GM12891 (cell line): ENCODE measurements around the gene DISP3.
A peak's percentile ranks its signal among the peaks of the same experiment; 100 is the strongest.

Source experiments
- DNase-seq: peaks from one replicate; pipeline ENCODE4 v3.0.0; 2011; ENCODE audit warnings: low spot score; ENCODE audit not compliant: insufficient read length
- FAIRE-seq: peaks from 2 replicates; lab custom pipeline; 2011; peaks lifted over from hg19 to GRCh38; lab: Jason Lieb, UNC
- PAX5 ChIP-seq: IDR thresholded peaks from 2 replicates; pipeline ENCODE4 v1.6.1; 2011; ENCODE audit warnings: low read length, moderate library complexity, mild to moderate bottlenecking; ENCODE audit not compliant: insufficient read depth, severe bottlenecking
- POLR2A ChIP-seq: IDR thresholded peaks from 2 replicates; pipeline ENCODE4 v1.6.1; 2011; ENCODE audit warnings: low read depth, low read length, control low read depth
- POLR2AphosphoS5 ChIP-seq: IDR thresholded peaks from 2 replicates; pipeline ENCODE4 v1.6.1; 2011; ENCODE audit warnings: low read depth, low read length, control low read depth
- POU2F2 ChIP-seq: IDR thresholded peaks from 2 replicates; pipeline ENCODE4 v1.6.1; 2011; ENCODE audit warnings: low read depth, mild to moderate bottlenecking, control low read depth, low read length, moderate library complexity
- SPI1 ChIP-seq: IDR thresholded peaks from 2 replicates; pipeline ENCODE4 v1.6.1; 2011; ENCODE audit warnings: low read depth, low read length, control low read depth
- TAF1 ChIP-seq: IDR thresholded peaks from 2 replicates; pipeline ENCODE4 v1.6.1; 2011; ENCODE audit warnings: low read depth, low read length, control low read depth

Gene DISP3

DNA sequence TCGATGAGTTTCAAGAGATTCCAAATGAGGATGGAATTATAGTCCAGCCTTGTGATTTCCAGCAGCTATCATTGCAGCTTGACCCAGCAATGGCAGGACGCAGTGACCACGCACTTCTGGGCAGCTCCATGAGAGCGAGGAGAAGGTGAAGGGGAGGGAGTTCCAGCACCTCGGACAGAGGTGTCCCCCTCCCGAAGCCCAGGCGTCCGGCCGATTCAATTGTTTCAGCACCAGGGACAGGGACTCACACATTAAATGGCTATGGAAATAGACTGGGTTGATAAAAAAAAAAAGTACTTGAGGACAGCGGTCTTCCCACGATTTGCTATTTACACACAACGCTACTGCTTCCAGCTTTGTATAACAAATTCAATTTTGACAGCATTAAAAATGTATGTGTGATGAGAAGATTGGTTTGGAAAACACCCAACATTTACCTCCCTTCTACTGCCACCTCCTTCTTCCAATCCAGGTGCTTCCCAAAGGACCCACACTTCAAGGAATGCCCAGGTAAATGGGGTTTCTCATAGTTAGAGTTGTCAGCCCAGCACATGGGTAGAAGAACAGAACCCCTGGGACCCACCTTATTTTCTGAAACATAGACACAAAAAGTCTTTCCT lies 71.8 kb downstream of the DISP3 start:
- no peak for DNase-seq
- TF ChIP-seq POLR2AphosphoS5 (no peak), PAX5 (no peak), SPI1 (no peak)
- FAIRE-seq, result no peak

DNA sequence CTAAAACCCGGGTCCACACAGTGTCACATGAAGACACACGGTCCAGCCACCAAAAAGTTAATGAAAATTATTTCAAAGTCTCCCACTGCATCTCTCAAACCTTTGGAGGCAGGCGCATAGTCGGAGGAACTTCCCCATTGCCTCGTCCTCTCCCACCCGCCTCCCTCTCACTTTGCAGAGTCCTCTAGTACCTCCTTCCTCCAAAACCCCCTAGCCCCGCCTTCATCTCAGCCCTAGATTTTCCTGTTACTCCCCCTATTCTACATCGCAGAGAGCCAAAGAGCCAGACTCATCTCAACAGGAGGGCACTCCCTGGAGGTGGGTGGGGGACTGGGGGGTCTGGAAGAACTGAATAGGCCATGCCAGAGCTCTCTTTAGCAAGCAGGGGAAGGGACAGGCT lies 79.3 kb downstream of the DISP3 start:
- DNase-seq, result no peak
- FAIRE-seq, result no peak

DNA sequence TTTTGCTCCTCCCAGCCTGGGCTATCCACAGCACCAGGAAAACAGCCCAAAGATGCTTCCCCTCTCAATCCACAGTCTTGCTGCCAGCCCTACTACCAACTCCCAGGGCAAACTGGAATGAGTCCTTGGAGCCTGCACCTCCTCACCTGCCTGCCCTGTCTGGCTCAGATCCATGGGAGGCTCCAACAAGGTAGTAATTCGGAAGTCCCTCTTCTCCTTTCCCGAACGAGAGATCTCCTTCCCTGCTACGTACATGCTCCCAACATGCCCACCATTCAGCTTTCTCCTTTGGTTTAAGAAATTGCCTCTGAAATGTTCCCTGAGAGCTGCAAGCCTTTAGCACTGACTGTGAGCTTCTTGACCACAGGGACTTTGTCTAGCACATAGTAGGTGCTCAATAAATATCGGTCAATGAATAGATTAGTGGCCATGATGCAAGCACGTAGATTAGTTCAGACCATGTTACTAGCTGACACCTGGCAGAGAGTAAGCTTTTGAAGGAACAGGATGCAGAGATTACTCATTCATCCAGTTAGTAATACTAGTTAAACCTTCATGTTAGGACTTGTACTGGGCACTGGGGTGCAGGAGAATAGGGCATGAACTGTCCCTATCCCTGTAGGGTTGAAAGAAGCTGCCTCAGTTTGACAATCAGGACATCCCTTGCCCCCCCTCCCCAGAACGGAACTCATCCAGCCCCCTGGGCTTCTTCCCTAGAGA lies 80.1 kb downstream of the DISP3 start:
- TF ChIP-seq SPI1, result no peak
- TF ChIP-seq POLR2A, result no peak
- TF ChIP-seq PAX5, result no peak
- TF ChIP-seq POU2F2, result no peak
- no peak for TF ChIP-seq TAF1
- no peak for TF ChIP-seq POLR2AphosphoS5
- DNase-seq, result no peak
- no peak for FAIRE-seq

More for the DNA sequence above, 79.3 kb downstream of the DISP3 start:
- TF ChIP-seq TAF1, result no peak
- TF ChIP-seq POLR2AphosphoS5, result no peak
- TF ChIP-seq POU2F2, result no peak
- TF ChIP-seq SPI1, result no peak
- TF ChIP-seq PAX5, result no peak
- TF ChIP-seq POLR2A, result no peak

DNA sequence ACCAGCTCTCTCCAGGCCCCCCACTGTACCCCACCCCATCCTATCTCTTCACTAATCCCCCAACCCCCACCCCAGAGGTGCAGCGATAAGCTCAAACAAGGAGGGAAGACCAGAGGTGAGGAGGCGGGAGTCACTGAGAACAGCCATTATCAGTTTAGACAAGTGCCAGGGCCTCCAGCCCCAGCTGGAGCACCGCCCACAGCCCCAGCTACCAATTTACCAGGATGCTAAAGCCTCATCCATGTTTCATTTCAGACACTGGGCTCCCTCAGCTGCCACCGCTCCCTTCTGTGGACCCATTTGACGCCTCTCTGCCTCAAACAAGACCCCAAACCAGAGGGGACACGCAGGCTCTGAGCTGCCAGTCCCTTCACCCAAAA lies 80.6 kb downstream of the DISP3 start:
- FAIRE-seq, result no peak
- TF ChIP-seq TAF1, result no peak
- TF ChIP-seq POLR2AphosphoS5, result no peak
- TF ChIP-seq SPI1, result no peak
- TF ChIP-seq POLR2A, result no peak
- TF ChIP-seq PAX5, result no peak
- no peak for TF ChIP-seq POU2F2
- DNase-seq, result no peak

DNA sequence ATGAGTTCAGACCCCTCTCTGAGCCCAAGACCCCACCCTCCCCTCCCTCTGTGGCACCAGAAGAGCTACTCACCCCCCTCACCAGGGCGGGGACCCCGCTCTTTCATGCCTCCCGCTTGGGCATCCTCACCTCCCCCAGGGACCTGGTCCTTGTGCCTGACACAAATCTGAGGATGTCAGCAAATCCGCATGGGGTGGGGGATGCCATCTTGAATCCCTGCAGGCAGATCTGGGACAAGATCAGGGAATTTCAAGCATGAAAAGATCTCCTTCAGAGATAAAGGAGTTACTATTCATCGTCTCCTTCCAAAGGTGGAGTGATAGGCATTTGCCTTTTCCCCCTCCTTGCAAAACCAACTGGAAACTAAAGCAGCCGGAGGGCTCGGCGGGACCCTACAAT lies 81.1 kb downstream of the DISP3 start:
- FAIRE-seq (no peak), DNase-seq (no peak)
- TF ChIP-seq POU2F2 (no peak), POLR2AphosphoS5 (no peak), SPI1 (no peak), POLR2A (no peak), PAX5 (no peak), TAF1 (no peak)

DNA sequence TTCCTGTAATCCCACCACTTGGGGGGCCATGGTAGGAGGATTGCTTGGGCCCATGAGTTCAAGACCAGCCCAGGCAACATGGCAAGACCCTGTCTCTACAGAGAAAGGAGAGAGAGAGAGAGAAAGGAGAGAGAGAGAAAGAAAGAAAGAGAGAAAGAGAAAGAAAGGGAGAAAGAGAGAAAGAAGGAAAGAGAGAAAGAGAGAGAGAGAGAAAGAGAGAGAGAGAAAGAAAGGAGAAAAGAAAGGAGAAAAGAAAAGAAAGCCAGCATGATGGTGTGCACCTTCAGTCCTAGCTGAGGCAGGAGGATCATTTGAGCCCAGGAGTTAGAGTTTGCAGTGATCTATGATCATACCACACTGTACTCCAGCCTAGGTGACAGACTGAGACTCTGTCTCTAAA lies 82.8 kb downstream of the DISP3 start:
- FAIRE-seq, result no peak
- TF ChIP-seq POU2F2 (no peak), PAX5 (no peak), POLR2A (no peak), TAF1 (no peak), POLR2AphosphoS5 (no peak), SPI1 (no peak)
- no peak for DNase-seq

DNA sequence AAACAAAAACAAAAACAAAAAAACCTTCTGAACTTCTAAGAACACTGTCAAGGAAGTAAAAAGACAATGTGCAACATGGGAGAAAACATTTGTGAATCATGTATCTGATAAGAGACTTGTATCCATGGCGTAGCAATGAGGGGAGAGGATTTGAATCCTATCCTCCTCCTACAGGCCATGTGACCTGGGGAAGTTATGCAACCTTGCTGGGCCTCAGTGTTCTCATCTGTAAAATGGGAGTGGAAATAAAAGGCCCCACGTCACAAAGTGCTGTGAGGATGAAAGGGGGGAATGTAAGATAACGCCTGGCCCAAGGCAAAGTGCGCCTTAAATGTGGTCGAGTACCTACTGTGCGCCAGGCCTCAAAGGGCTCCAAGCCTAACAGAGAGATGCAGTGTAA lies 83.7 kb downstream of the DISP3 start:
- DNase-seq, result no peak
- no peak for TF ChIP-seq TAF1
- TF ChIP-seq POLR2AphosphoS5, result no peak
- TF ChIP-seq SPI1, result no peak
- no peak for TF ChIP-seq POLR2A
- TF ChIP-seq POU2F2, result no peak
- TF ChIP-seq PAX5, result no peak
- no peak for FAIRE-seq

DNA sequence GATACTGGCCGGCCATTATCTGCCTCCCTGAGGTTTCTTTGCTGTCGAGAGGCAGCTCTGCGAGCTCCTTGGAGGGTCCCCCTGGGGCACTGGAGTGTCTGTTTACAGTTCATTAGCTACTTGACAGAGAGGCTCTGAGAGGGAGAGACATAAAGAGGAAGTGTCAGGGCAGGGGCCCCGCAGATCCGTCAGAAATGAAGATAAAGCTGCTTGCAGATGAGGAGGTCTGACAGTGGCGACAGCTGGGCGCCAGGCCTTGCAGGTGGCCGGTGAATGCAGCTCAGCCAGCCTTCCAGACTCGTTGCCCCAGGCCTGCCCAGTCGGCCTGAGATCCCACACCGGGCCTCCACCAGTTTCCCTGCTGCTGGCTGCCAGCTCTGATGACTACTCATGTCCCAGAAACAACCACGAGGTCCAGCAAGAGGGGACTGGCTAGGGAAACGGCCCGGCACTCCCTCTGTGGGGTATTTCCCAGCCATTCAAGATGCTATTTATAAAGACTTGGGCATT lies 84.7 kb downstream of the DISP3 start:
- TF ChIP-seq POLR2A (no peak), SPI1 (peak; percentile 76)
- FAIRE-seq, result no peak
- peak; percentile 25 for DNase-seq

DNA sequence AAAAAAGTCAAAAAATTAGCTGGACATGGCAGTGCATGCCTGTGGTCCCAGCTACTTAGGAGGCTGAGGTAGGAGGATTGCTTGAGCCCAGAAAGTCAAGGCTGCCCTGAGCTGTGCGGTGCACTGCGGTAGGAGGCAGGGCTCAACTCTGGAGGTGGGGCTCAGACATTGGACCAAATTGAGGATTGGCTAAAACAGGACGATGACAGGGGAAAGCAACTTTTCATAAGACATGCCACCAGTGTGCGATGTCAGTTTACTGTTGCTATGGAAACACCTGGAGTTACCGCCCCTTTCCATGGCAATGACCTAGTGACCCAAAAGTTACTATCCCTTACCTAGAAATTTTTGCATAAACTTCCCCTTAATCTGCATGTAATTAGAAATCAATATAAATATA lies 85.3 kb downstream of the DISP3 start:
- no peak for FAIRE-seq
- no peak for DNase-seq
- TF ChIP-seq POLR2A (no peak), PAX5 (no peak), POLR2AphosphoS5 (no peak), SPI1 (no peak), POU2F2 (no peak), TAF1 (no peak)
